GM19328 (cell line): ENCODE data around the gene WASF3.

Source experiments
- ATAC-seq: cut with Tn5 transposase; IDR thresholded peaks from one replicate; pipeline ENCODE4 v1.9.1; 2021; ENCODE audit warnings: mild to moderate bottlenecking, moderate library complexity; ENCODE audit not compliant: unreplicated experiment

Gene WASF3

GRCh38 chr13:26541678-26542568, 15.6 kb upstream of the WASF3 start:
- no peak for ATAC-seq

GRCh38 chr13:26544707-26545106, 12.8 kb upstream of the WASF3 start:
- ATAC-seq = no peak

DNA sequence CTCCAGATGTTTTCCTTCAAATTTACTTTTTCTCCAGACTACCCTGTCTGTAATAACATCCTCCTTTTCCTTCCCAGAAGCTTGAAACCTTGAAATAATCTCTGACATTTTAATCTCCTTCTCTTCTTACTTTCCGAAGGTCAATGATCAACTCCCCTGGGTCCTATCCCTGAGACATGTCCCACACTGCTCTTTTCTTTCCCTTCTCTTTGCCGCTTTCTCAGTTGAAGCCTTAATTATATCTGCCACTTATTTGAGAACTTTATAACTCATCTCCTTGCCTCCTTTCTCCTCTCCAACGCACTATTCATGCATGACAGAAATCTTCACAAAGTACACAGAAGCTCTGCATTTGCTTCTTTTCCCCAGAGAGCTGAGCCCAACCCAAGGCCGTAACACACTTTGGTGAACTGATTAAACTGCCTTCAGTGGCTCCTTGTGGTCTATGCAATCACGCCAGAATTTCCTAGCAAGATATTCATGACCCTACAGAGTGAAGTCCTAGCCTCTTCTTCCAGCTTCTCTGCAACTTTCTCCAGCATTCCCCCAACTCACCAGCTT, 9.2 kb upstream of the WASF3 start:
- no peak for ATAC-seq

GRCh38 chr13:26549713-26550112, 7.8 kb upstream of the WASF3 start:
- no peak for ATAC-seq

- no peak for ATAC-seq
Observed at GRCh38 chr13:26551255-26551860, 6.1 kb upstream of the WASF3 start.

GRCh38 chr13:26555413-26555812, 2.1 kb upstream of the WASF3 start:
- no peak for ATAC-seq

DNA sequence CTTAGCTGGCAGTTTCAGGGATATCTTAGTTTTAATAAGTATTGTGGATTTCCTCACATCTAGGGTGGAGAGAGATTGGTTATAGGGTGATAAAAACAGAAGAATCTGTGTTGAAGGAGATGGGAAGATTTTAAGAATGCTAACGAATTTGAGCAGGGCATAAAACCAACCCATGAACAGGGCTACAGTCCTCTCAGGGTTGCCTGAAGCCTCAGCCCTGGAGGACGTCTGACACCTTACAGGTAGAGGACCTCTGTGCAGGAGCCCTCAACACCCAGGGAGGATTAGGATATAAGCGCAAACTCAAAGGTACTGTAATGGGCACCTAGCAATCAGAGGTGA, 461 bp upstream of the WASF3 start:
- ATAC-seq = no peak

GRCh38 chr13:26558074-26558805, 757 bp downstream of the WASF3 start:
- no peak for ATAC-seq

- ATAC-seq = no peak
Observed at GRCh38 chr13:26558987-26559386, 1.5 kb downstream of the WASF3 start.

GRCh38 chr13:26560456-26560855, 3.0 kb downstream of the WASF3 start:
- ATAC-seq = no peak

GRCh38 chr13:26561067-26561466, 3.6 kb downstream of the WASF3 start:
- ATAC-seq = no peak

- ATAC-seq = no peak
Observed at GRCh38 chr13:26561651-26562511, 4.4 kb downstream of the WASF3 start.

DNA sequence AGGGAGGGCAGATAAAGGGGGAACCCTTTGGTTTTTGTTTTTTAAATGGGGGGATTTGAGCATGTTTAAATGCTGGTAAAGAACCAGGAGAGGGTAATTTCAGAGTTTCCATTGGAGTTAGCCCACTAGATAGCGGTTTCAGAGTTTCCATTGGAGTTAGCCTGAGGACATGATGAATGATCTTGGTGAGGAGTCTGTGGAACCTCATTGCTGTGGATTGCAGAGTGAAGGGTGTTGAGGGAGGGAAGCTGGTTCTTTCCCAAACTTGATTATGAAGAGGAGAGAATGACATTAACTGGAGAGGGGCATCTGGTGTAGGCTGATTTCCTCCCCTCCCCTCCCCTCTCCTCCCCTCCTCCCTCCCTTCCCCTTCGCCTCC, 5.0 kb downstream of the WASF3 start:
- ATAC-seq = no peak

GRCh38 chr13:26563713-26564112, 6.2 kb downstream of the WASF3 start:
- ATAC-seq = no peak

- ATAC-seq = no peak
Observed at GRCh38 chr13:26568132-26568815, 10.8 kb downstream of the WASF3 start.

GRCh38 chr13:26571518-26571917, 14.0 kb downstream of the WASF3 start:
- no peak for ATAC-seq

DNA sequence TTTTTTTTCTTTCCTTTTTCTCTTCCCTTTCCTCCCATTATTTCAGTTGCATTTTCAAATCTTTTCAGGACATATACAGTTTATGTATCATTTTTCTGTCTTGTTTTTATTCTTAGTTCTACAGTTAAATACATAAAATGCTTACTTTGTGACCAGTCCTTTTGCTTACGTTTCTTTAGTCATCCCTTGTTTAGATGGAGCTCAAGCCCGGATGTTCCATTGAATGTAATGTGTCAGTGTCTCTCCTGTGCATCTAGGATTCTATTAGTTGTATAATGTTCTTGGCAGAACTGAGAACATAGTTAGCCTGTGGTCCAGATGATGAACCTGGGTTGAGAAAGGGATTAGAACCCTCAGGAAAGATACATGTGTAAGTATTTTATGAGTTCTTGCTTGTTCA, 17.8 kb downstream of the WASF3 start:
- no peak for ATAC-seq

GRCh38 chr13:26579580-26579979, 22.1 kb downstream of the WASF3 start:
- ATAC-seq = no peak

DNA sequence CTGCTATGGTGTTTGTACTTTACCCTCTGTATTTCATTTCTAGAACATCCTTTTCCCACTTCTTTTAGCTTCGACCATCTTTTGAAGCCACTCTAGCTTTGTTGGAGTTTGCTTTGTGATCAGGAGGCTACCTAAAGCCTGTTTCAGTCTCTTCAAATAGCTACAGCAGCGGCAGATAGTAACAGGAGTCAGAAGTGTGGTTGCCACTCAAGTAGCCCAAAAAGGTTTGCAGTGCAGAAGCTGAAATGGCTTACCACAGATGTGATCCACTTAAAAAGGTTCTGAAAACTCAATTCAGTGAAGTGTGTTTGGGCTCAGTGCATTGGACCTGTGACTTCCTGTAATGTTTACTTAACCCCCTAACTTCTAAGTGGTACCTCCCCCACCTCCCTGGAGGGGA, 26.2 kb downstream of the WASF3 start:
- no peak for ATAC-seq

GRCh38 chr13:26584713-26585112, 27.2 kb downstream of the WASF3 start:
- ATAC-seq = no peak
